ENCODE results near the gene TMEM269.
A peak's percentile ranks its signal among the peaks of the same experiment; 100 is the strongest.
"Not testable (repeated sequence)": the region's sequence is repeated elsewhere in the genome, so short reads cannot be mapped to it uniquely, and the experiment has no call there.

Gene TMEM269

GRCh38 chr1:42776502-42776901, 8.3 kb upstream of the TMEM269 start:
- no peak for DNase-seq (ENCODE audit: low spot score)

DNA sequence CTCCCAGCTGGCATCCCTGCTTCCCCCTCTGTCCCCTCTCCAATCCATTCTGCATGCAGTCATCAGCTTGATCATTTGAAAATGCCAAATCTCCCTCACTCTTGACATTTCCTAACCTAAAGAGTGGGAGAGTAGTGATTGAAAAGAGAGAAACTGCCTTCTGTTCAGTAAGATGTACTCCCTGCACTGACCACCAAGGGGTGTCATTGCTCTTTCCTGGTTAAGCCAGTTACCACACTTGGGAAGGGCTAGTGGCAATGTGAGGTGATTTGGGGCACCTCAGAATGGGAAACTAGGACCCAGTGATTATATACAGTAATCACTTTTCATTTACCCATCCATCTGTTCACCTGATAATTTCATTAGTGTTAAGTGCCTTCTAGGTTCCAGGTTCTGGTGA, 6.9 kb upstream of the TMEM269 start:
- DNase-seq (ENCODE audit: low spot score), result peak; percentile 23

- DNase-seq (ENCODE audit: low spot score), result no peak
Observed at GRCh38 chr1:42779725-42780124, 5.1 kb upstream of the TMEM269 start.

DNA sequence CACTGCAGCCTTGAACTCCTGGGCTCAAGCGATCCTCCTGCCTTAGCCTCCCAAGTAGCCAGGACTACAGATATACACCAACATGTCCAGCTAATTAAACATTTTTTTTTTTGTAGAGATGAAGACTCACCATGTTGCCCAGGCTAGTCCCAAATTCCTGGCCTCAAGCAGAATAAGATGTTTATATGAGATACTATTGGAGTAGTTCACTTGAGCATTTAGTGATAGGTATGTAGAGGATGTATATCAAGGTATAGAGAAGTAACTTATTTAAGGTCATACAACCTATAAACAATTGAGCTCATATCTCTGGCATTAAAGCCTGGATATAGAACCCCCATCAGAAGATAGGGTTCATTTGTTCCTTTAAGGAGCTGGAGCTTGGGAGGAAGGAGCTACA, 4.6 kb upstream of the TMEM269 start:
- no peak for DNase-seq (ENCODE audit: low spot score)

DNA sequence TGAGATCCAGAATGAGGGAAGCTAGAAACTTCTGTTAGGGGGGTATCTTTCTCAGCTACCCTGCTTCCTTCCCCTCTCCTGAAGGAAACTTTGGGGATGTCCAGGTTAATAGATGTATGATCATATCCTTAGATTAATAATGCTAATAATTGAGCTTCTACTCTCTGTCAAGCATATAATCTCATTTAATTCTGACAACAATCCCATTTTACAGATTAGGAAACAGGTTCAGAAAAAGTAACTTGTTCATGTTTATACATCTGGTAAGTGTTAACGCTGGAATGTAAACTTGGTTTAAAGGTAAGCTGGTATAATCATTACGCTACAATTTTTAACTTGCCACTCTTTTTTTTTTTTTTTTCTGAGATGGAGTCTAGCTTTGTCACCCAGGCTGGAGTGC, 1.7 kb upstream of the TMEM269 start:
- no peak for DNase-seq (ENCODE audit: low spot score)

DNA sequence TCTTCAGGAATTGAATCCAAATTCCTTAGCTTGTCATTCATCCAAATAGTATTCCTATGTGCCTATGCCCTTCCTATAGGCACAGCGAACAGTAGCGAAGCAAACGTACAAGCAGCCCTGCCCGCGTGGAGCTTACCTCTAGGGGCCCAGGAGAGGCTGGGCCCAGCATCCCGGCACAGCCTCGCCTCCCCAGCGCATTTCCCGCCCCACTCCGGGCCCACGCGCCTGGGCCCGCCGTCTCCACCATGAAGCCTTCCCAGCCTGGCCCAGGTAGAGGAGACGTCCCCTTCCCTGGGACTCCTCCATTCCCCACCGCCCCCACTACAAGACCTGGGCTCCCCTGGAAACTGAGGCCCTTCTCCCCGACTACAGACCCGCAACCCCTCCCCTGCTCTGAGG, 245 bp upstream of the TMEM269 start:
- no peak for DNase-seq (ENCODE audit: low spot score)

- no peak for DNase-seq (ENCODE audit: low spot score)
Observed at GRCh38 chr1:42786097-42786496, 1.3 kb downstream of the TMEM269 start.

- no peak for DNase-seq (ENCODE audit: low spot score)
Observed at GRCh38 chr1:42788021-42788420, 3.2 kb downstream of the TMEM269 start.

- no peak for DNase-seq (ENCODE audit: low spot score)
Observed at GRCh38 chr1:42793824-42794223, 9.0 kb downstream of the TMEM269 start.

- no peak for DNase-seq (ENCODE audit: low spot score)
Observed at GRCh38 chr1:42797414-42797813, 12.6 kb downstream of the TMEM269 start.

DNA sequence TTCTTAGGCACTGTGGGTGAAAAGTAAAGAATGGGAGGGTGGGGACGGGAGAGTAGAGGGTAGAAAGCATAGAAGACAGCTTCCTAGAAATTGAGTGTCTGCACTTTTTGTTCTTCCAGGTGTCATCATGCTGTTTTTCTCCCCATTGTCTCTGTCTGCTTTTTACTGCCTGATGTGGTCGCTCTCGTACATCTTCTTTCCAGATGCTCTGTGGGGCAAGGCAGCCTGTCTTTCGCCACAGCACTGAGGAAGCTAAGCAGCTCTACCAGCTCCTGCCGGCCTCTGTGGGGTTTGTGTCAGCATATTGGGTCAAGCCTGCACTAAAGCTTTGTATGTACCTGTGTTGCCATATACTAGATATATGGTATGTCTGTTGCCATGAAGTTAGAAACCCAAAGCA, 13.2 kb downstream of the TMEM269 start:
- DNase-seq (ENCODE audit: low spot score), result no peak

GRCh38 chr1:42801832-42802473, 17.2 kb downstream of the TMEM269 start:
- DNase-seq (ENCODE audit: low spot score), result no peak

GRCh38 chr1:42806171-42806570, 21.4 kb downstream of the TMEM269 start:
- DNase-seq (ENCODE audit: low spot score), result no peak

DNA sequence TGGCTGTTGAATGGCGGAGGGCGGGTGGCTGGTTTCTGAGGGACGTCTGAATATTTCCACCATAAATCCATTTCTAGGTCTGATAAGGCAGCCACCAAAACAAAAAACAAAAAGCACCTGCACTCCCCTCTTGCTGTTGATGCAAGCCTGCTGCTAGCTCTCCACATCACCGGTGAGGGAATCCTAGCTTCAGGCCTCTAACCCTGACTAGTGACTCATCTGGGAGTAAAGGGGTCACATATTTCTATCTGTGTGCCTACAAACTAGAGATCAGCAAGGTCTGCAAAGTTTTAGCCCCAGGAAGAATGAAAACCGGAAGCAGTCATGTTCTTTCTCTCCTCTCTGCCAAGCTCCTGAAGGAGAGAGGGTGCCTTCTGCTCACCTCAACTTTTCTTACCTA, 21.8 kb downstream of the TMEM269 start:
- no peak for DNase-seq (ENCODE audit: low spot score)

DNA sequence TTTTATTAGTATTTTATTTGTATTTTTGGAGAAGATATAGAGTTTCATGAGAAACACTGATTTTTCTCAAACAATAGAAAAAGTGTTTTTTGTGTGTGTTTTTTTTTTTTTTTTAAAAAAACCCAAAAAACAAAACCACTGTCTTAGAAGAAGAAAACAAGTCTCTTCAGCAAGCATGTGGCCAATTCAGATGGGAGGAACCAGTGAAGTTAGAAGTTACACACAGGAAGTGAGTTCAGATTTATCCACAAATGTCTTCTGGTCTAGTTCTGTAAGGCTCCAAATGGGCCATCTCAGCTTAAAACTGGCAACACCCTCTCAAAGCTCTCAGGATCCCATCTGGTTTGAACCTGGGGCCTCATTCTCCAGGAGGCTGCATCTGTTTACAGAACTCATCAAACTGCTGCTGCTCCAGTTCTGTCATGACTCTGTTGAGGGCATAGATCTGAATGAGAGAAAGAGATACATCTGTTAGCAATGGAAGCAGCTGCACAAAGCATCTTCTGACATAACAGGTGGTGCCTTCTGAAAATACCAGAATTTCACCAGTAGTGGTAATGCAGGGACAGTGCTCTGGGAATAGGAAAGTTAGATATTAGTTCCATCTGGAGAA, 22.4 kb downstream of the TMEM269 start:
- no peak for DNase-seq (ENCODE audit: low spot score)

DNA sequence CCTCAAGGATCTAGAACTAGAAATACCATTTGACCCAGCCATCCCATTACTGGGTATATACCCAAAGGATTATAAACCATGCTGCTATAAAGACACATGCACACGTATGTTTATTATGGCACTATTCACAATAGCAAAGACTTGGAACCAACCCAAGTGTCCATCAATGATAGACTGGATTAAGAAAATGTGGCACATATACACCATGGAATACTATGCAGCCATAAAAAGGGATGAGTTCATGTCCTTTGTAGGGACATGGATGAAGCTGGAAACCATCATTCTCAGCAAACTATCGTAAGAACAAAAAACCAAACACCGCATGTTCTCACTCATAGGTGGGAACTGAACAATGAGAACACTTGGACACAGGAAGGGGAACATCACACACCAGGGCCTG, 30.0 kb downstream of the TMEM269 start:
- not testable (repeated sequence) for DNase-seq (ENCODE audit: low spot score)

GRCh38 chr1:42815941-42816584, 31.3 kb downstream of the TMEM269 start:
- DNase-seq (ENCODE audit: low spot score), result peak; percentile 1

- peak; percentile 93 for DNase-seq (ENCODE audit: low spot score)
Observed at GRCh38 chr1:42816585-42817439, 32.0 kb downstream of the TMEM269 start, which contains the start of the genes ERMAP and SVBP. Gene ERMAP (plus strand): TSS chr1:42817122. CDS start chr1:42830449, 13,327 bp downstream. Gene SVBP (minus strand): TSS chr1:42817397. CDS start chr1:42816544, 853 bp downstream.

- no peak for DNase-seq (ENCODE audit: low spot score)
Observed at GRCh38 chr1:42817440-42817767, 32.6 kb downstream of the TMEM269 start.

- DNase-seq (ENCODE audit: low spot score), result no peak
Observed at GRCh38 chr1:42817976-42818375, 33.2 kb downstream of the TMEM269 start.

DNA sequence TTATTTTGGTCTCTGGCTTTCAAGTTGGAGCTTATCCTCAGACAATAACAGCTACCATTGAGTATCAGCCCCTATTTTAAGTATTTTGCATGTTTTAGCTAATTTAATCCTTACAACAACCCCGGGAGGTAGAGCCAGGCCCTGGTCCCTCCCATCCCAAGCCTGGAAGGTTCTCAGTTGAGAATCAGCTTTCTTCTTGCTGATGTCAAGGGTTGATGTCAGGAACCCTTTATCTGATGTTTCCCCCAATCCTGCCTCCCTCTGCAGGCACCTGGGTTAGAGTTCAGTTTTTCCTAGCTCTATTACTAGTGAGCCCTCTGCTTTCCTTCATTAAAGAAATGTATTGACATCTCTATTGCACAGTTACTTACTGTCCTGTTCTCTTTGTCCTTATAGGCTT, 36.0 kb downstream of the TMEM269 start:
- no peak for DNase-seq (ENCODE audit: low spot score)

DNA sequence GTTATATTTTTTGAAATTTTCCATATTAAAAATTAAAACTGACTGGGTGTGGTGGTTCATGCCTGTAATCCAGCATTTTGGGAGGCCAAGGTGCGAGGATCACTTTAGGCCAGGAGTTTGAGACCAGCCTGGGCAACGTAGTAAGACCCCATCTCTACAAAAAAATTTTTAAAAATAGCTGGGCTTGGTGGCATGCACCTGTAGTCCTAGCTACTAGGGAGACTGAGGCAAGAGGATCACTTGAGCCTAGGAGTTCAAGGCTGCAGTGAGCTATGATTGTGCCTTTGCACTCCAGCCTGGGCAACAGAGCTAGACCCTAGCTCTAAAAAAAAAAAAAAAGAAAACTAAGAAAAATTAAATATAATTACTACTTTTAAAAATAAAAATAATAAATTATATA, 36.9 kb downstream of the TMEM269 start:
- DNase-seq (ENCODE audit: low spot score), result no peak
